ENCODE data around the gene APBB1.

- TF ChIP-seq BCL3 (IDR thresholded peaks at IDR 0.05) (no peak), RAD21 (conservative IDR thresholded peaks at IDR 0.05 in 1 of 2, IDR thresholded peaks at IDR 0.05 in 1 of 2) (no peak), POLR2A (IDR thresholded peaks at IDR 0.05; ENCODE audit: low read length) (no peak), CEBPB (IDR thresholded peaks at IDR 0.05) (no peak), CTCF (IDR thresholded peaks at IDR 0.05) (no peak), EHMT2 (IDR thresholded peaks at IDR 0.05; ENCODE audit: low read depth) (no peak), HOXA7 (CRISPR knock-in tag; IDR thresholded peaks at IDR 0.05) (no peak), RCOR1 (IDR thresholded peaks at IDR 0.05; ENCODE audit: low read depth, low read length) (no peak), MAFK (IDR thresholded peaks at IDR 0.05; ENCODE audit: partially characterized antibody) (no peak), REST (IDR thresholded peaks at IDR 0.05) (no peak), MAX (IDR thresholded peaks at IDR 0.05) (no peak)
These were observed 40.8 kb downstream of the APBB1 start for GRCh38 chr11:6377902-6378639.

All from A549 (cell line).